ENCODE results near the gene ATP8B1. TPM values are rescaled to one million over a fixed set of nuclear protein-coding genes. Genes with fewer than 3 reads are reported as not detected.
A peak's percentile ranks its signal among the peaks of the same experiment; 100 is the strongest.

The ATP8B1 gene
- total RNA-seq, 1 donor from 2014 or later: 66.7 TPM

- TF ChIP-seq CTCF (IDR thresholded peaks at IDR 0.05; ENCODE audit: unreplicated experiment): no peak
- no peaks in the 10 kb centered on the region for H3K9me3 Mint-ChIP-seq (ENCODE audit: unreplicated experiment)
- H3K4me3 Mint-ChIP-seq (ENCODE audit: unreplicated experiment): peak overlapping the region; percentile 39
- H3K36me3 Mint-ChIP-seq (ENCODE audit: low read depth, unreplicated experiment): peaks cover 31% of the 10 kb centered on the region
- DNase-seq (ENCODE audit: low spot score): no peak
- H3K4me1 Mint-ChIP-seq (ENCODE audit: unreplicated experiment): peaks cover 74% of the 10 kb centered on the region
- peaks cover 8% of the 10 kb centered on the region for H3K27me3 Mint-ChIP-seq (ENCODE audit: unreplicated experiment)
- H3K27ac Mint-ChIP-seq (ENCODE audit: unreplicated experiment): peak overlapping the region; percentile 69
These were observed 9.7 kb downstream of the ATP8B1 start for GRCh38 chr18:57793302-57793986.

GRCh38 chr18:57792631-57793301 lies 10.3 kb downstream of the ATP8B1 start:
- DNase-seq (ENCODE audit: low spot score): no peak
- H3K27me3 Mint-ChIP-seq (ENCODE audit: unreplicated experiment): peaks cover 8% of the 10 kb centered on the region
- peaks cover 34% of the 10 kb centered on the region for H3K36me3 Mint-ChIP-seq (ENCODE audit: low read depth, unreplicated experiment)
- no peaks in the 10 kb centered on the region for H3K9me3 Mint-ChIP-seq (ENCODE audit: unreplicated experiment)
- peak overlapping the region; percentile 39 for H3K4me3 Mint-ChIP-seq (ENCODE audit: unreplicated experiment)
- no peak for TF ChIP-seq CTCF (IDR thresholded peaks at IDR 0.05; ENCODE audit: unreplicated experiment)
- peak overlapping the region; percentile 78 for H3K27ac Mint-ChIP-seq (ENCODE audit: unreplicated experiment)
- H3K4me1 Mint-ChIP-seq (ENCODE audit: unreplicated experiment): peaks cover 76% of the 10 kb centered on the region

- peaks cover 73% of the 10 kb centered on the region for H3K4me1 Mint-ChIP-seq (ENCODE audit: unreplicated experiment)
These were observed 11.2 kb downstream of the ATP8B1 start for GRCh38 chr18:57791911-57792310.

GRCh38 chr18:57791192-57791591 lies 11.9 kb downstream of the ATP8B1 start:
- peaks cover 28% of the 10 kb centered on the region for H3K36me3 Mint-ChIP-seq (ENCODE audit: low read depth, unreplicated experiment)
- peak overlapping the region; percentile 24 for H3K4me3 Mint-ChIP-seq (ENCODE audit: unreplicated experiment)
- no peak for TF ChIP-seq CTCF (IDR thresholded peaks at IDR 0.05; ENCODE audit: unreplicated experiment)
- H3K4me1 Mint-ChIP-seq (ENCODE audit: unreplicated experiment): peaks cover 72% of the 10 kb centered on the region
- peak overlapping the region; percentile 49 for H3K27ac Mint-ChIP-seq (ENCODE audit: unreplicated experiment)
- no peaks in the 10 kb centered on the region for H3K9me3 Mint-ChIP-seq (ENCODE audit: unreplicated experiment)
- no peak for DNase-seq (ENCODE audit: low spot score)
- peaks cover 6% of the 10 kb centered on the region for H3K27me3 Mint-ChIP-seq (ENCODE audit: unreplicated experiment)

More at GRCh38 chr18:57791911-57792310, 11.2 kb downstream of the ATP8B1 start:
- no peak for DNase-seq (ENCODE audit: low spot score)
- TF ChIP-seq CTCF (IDR thresholded peaks at IDR 0.05; ENCODE audit: unreplicated experiment): no peak
- peaks cover 30% of the 10 kb centered on the region for H3K36me3 Mint-ChIP-seq (ENCODE audit: low read depth, unreplicated experiment)
- peaks cover 6% of the 10 kb centered on the region for H3K27me3 Mint-ChIP-seq (ENCODE audit: unreplicated experiment)
- no peak overlapping the region for H3K27ac Mint-ChIP-seq (ENCODE audit: unreplicated experiment)
- H3K9me3 Mint-ChIP-seq (ENCODE audit: unreplicated experiment): no peaks in the 10 kb centered on the region
- no peak overlapping the region for H3K4me3 Mint-ChIP-seq (ENCODE audit: unreplicated experiment)

GRCh38 chr18:57790316-57790715 lies 12.8 kb downstream of the ATP8B1 start:
- no peak for DNase-seq (ENCODE audit: low spot score)
- Mint-ChIP-seq H3K27ac (ENCODE audit: unreplicated experiment) (no peak overlapping the region), H3K9me3 (ENCODE audit: unreplicated experiment) (no peaks in the 10 kb centered on the region), H3K4me3 (ENCODE audit: unreplicated experiment) (no peak overlapping the region), H3K4me1 (ENCODE audit: unreplicated experiment) (peaks cover 67% of the 10 kb centered on the region), H3K27me3 (ENCODE audit: unreplicated experiment) (peaks cover 6% of the 10 kb centered on the region), H3K36me3 (ENCODE audit: low read depth, unreplicated experiment) (peaks cover 23% of the 10 kb centered on the region)
- no peak for TF ChIP-seq CTCF (IDR thresholded peaks at IDR 0.05; ENCODE audit: unreplicated experiment)
